AG04449 (cell line): ENCODE data around the gene SERPINB8.

Experiments
- CTCF ChIA-PET: fragments of 350-600 bp; formaldehyde crosslinking; extraction: SDS; loops from one replicate; lab custom pipeline; 2021; ENCODE audit warnings: antibody characterized with exemption; lab: Yijun Ruan, JAX
- POLR2A ChIA-PET: fragments of 400-600, 350-600 bp; formaldehyde crosslinking; extraction: SDS; loops from one replicate; lab custom pipeline; 2020; ENCODE audit warnings: antibody characterized with exemption, inconsistent platforms; lab: Yijun Ruan, JAX
- DNase-seq: peaks from one replicate; pipeline ENCODE4 v3.0.0-alpha.2; 2010; ENCODE audit warnings: low read depth, low spot score
- H3K4me3 ChIP-seq: 2 replicates; pipeline ENCODE4 v1.5.1; 2011; ENCODE audit warnings: low read depth, mild to moderate bottlenecking, control low read depth, low read length
- CTCF ChIP-seq: IDR thresholded peaks from one replicate; pipeline ENCODE4 v1.5.1; 2011; ENCODE audit warnings: mild to moderate bottlenecking, moderate library complexity, low read length, control low read depth, inconsistent platforms; ENCODE audit not compliant: insufficient read depth; ENCODE audit errors: missing control alignments

SERPINB8 gene

GRCh38 chr18:63951302-63951705 is 18.6 kb upstream of the SERPINB8 start:
- no peak for DNase-seq
- TF ChIP-seq CTCF = no peak
- POLR2A ChIA-PET = interaction anchor here (0.9 kb wide), 1 partner anchor 19 kb away, joined by 4 read pairs; no protein-coding TSS in a partner anchor
- no peak overlapping the region for H3K4me3 ChIP-seq
- CTCF ChIA-PET = interaction anchor here (0.6 to 1.7 kb wide), 8 partner anchors 9 to 42 kb away, joined by 3 to 6 read pairs (median 4); no protein-coding TSS in a partner anchor

DNA sequence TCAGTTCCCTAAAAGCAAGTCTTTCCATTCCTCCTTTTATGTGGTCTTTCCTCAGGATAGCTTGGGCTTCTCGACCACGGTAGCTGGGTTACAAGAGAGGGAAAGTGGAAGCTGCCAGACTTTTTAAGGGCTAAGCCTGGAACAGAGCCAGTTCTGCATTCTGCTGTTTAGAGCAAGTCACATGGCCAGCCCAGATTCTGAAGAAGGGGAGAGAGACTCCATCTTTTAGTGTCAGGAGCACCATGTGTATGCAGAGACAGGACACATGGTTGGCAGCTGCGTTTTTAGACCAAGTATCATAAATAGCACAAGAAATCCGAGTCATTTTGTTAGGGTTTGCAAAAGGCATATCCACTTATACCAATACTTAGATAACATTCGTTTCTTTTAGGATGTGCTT is 16.1 kb upstream of the SERPINB8 start:
- ChIA-PET CTCF (interaction anchor here (1.7 to 4.0 kb wide), 4 partner anchors 10 to 41 kb away, joined by 8 to 55 read pairs (median 10); no protein-coding TSS in a partner anchor), POLR2A (no interaction called here)
- no peak for TF ChIP-seq CTCF
- no peak for DNase-seq
- H3K4me3 ChIP-seq = no peak overlapping the region

- CTCF ChIA-PET = interaction anchor here (2.9 kb wide), 1 partner anchor 38 kb away, joined by 12 read pairs; no protein-coding TSS in a partner anchor
- TF ChIP-seq CTCF = no peak
- H3K4me3 ChIP-seq = no peak overlapping the region
- POLR2A ChIA-PET = no interaction called here
- DNase-seq = no peak
Measured at GRCh38 chr18:63956755-63957154, 13.1 kb upstream of the SERPINB8 start.

DNA sequence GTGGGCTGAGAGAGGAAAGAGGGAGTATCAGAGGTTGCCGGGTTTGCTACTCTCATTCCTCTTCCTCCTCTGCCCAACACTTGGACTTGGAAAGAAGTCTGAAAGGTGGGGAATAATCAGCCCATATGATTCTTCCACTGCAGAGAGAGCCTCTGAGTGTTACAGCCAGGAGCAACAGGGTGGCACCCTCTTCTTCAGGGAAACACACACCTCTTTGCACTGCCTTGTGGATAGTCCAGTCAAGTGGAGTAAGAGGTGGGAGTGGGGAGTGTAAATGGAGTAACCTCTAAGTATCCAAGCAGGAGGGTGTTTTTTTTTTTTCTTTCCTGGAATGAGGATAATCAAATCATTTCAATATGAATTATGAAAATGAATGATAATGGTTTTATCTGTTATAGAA is 9.0 kb upstream of the SERPINB8 start:
- CTCF ChIA-PET = interaction anchor here (1.0 to 3.9 kb wide), 6 partner anchors 9 to 34 kb away, joined by 3 to 23 read pairs (median 4); partner anchors contain the start of gene HMSD
- POLR2A ChIA-PET = no interaction called here
- no peak for TF ChIP-seq CTCF
- H3K4me3 ChIP-seq = no peak overlapping the region
- DNase-seq = no peak

GRCh38 chr18:63961435-63961980 is 8.4 kb upstream of the SERPINB8 start:
- no peak for TF ChIP-seq CTCF
- POLR2A ChIA-PET = no interaction called here
- no peak overlapping the region for H3K4me3 ChIP-seq
- no peak for DNase-seq
- CTCF ChIA-PET = interaction anchor here (1.0 to 8.0 kb wide), 9 partner anchors 8 to 34 kb away, joined by 3 to 129 read pairs (median 17); partner anchors contain the start of gene HMSD

DNA sequence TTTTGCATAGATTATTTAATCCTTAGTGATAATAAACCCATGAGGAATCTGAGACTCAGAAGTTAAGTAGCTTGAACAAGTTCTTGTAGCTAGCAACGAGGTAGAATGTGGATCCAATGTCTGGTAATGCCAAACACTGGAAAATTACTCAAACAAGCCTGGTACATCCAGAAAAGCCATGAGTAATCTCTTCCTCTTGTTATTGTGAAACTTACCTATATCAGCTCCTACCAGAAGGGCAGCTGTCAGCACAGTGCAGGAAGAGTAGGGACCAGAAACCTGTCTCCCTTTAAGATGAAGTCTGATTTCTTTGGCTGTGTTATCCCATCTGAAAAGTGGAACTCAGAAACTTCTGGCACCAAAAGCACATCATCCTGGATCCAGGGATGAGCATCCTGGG is 7.7 kb upstream of the SERPINB8 start:
- H3K4me3 ChIP-seq = no peak overlapping the region
- TF ChIP-seq CTCF = no peak
- CTCF ChIA-PET = interaction anchor here (0.7 to 8.0 kb wide), 11 partner anchors 8 to 47 kb away, joined by 3 to 129 read pairs (median 11); partner anchors contain the start of gene HMSD
- DNase-seq = no peak
- POLR2A ChIA-PET = interaction anchor here (0.7 to 1.3 kb wide), 2 partner anchors 8 to 32 kb away, joined by 3 read pairs; no protein-coding TSS in a partner anchor
